ENCODE measurements around the gene ATXN10.

ATXN10 gene

DNA sequence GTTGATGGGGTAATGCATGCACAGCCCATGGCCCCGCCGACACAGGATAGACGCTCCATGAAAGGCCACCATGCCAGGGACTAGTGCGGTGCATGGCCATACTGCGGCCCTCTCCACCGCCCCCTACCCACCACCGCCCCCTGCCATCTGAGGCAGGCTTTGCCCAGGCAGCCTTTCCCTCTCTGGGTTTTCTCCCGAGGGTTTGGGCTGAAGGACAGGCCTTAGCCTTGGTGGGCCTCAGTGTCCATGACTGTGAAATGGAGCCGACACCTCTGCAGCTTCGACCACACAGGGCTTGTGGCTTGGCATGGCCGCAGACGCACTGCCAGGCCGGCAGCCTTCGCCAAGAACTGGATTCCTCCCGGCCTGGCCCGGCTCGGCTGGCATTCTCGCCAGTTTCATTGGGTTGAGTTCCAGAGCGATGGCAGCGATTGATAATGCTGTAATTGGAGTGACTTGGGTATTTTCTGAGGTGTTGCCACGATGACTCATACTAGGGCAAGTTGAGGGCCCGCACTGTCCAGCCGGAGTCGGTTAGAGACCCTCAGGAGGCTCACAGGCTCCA, 194.0 kb downstream of the ATXN10 start:
- no peak for DNase-seq

DNA sequence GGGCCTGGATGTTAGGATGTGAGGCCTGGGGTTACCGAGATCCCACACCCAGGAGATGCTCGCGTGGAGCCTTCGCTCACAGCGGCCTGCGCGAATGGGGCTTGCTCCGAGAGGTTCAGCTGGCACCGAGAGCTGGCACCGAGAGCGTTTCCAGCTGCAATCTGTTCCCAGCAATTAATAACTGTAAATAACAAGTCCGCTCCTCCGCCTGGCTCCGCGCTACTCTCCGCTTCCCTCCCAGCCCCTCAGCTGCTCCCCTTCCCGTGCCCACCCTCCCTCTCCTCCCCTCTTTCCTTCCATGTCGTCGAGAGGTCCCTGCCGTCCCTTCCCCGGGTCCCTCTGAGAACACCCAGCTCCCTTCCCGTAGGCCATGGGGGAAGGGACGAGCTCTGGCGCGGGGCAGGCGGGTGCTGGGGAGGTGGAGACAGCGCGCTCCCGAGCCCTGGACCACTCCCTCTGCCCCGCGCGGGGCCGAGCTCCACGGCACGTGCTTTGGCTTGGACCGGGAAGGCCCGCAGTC, 194.6 kb downstream of the ATXN10 start:
- DNase-seq, result no peak

DNA sequence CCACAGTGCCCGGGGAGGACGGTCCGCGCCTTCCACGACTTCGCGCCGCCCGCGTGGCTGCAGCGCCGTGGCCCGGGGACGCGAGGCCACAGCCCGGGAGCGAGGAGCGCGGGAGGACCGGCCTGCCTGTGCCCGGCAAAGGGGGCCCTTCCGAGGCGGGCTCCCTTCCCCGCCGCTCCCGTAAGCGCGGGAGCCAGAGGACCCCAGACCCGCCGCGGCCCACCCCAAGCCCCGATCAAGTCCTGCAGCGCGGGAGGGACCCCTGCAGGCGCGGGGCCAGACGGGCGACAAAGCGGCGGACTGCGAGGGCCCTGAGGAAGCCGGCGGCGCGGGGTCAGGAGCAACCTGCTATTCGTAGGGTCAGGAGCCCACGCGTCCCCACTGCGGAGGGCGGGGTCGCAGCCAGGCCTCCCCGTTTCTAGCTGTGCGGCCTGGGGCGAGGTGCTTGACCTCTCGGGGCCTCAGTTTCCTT, 195.0 kb downstream of the ATXN10 start:
- DNase-seq, result no peak

DNA sequence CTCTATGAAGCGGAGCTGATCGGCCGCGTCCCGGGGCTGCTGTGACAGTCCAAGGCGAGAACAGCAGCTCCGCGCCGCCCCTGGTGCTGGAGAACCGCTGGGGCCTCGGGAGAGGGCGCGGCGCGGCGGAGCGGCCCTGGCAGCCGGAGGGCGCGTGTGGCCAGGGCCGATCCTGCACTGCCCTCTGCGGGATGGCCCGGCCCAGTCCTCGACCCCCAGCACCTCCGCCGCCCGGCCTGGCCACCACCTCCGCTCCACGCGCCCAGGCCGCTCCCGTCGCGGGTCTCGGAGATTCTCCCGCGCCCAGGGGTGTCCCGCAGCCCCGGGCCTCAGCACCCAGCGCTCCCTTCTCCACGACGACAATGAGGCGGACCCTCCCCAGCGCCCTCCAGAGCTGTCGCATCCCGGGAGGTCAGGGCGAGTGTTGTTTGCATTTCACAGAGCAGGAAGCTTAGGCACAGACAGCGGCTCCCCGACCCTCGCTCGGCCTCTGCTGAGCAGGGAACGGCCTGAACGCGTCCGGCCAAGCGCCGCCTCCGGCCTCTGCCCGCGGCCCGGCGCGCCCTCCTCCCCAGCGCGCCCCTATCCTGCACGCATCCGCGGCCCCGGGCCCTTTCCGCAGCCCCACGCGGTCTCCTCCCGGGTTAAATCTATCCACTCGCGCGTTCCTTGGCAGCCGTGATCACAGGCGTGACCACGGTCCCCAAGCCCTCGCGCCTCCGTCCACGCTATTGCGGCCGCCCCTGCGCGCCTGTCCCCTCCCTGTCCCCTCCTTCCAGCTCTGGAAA, 195.7 kb downstream of the ATXN10 start:
- no peak for DNase-seq

DNA sequence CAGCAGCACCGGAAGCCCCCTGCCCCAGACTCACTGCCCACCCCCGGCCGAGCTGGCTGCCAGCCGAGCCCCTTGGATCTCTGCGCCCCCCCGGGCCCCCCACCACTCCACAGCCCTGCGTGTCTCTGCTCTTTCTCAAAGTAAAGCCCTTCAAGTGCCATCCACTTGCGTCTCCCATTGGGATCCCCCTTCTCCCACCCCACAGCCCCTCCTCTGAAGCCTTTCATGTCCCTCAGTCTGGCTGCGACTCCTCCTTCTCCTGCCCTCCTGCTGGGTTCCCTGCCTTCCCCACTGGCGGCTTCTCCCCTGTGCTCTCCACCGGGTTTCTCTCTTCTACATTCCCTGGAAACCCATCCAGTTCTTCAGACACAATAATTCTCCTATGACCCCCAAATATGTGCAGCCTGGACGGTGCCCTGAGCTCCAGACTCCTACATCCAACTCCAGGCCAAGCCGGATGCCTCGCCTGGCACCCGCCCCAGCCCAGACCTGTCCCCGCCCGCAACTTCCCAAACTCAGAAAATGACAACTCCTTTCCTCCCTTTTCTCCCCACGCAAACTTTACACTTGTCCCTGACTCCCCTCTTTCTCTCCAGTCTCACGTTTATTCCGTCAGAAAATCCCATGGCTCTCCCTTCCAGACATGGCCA, 196.4 kb downstream of the ATXN10 start:
- DNase-seq, result no peak

DNA sequence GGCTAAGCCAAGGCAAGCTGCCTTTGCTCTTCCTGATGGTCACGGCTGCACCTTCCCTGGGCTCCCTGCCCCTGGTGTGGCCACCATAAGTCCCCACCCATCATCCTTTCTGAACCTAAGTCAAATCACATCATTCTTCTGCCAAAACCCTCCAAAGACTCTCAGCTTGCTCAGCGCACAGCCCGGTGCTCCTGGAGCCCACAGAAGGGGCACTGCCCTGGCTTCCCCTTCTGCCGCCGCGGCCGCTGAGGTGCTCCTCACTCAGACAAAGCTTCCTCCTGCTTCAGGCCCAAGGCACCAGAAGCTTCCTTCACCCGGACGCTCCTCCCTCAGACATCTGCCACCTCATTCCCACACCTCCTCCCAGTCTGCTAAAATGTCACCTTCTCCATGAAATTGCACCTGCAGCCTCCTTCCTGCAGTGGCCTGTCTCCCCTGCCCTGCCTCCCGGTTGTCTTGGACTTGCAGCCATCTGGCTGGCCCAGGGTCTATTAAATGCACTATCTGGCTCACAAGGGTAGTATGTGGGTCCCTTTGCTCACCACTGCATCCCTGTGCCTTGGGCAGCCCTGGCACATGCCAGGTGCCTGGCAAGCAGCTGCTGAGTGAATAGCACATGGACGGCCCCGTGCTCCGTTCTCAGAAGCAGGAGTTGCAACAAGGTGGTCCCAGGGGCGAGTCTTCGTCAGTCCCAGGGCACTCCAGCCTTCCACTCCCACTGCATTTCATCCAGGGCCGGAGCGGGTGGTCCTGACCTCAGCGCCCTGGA, 197.1 kb downstream of the ATXN10 start:
- DNase-seq, result no peak

DNA sequence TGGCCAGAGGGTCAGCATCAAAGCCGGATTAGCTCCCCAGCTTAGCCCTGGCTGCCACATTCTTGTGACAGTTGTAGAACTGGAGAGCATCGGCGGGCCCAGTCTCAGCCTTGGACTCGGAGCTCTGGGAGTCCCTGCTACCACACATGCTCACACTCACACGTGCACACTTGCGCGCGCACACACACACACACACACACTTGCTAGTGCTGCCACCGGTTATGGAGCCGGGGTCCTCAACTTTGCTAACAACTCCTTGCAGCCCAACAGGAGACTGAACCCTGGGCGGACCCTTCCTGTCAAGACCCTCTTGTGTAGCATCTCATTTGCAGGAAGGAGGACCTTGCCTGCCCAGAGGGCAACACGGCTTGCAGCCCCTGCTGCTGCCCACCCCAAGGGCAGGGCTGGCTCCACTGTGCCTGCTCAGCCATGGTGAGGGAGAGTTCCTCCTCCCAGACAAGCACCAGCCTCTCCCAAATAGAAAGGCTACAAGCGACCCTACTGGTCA, 197.8 kb downstream of the ATXN10 start:
- no peak for DNase-seq

DNA sequence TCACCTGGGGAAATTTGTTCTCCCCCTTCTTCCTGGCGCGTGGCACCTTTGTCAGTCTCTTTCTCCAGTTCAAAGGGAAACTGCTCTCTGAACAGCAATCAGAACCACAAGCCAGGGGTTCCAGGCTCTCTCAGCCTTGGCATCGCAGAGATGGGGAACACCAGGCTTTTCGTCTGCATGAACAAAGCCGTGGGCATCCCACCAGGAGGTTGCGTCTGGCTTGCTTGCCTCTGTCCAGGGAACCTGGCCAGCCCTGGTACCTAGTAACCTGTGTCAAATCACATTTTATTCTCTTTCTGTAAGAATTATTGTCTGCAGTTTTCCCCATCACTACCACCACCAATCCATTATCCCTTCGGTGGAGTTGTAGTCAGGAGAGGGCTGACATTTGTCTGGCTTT, 198.4 kb downstream of the ATXN10 start:
- no peak for DNase-seq

DNA sequence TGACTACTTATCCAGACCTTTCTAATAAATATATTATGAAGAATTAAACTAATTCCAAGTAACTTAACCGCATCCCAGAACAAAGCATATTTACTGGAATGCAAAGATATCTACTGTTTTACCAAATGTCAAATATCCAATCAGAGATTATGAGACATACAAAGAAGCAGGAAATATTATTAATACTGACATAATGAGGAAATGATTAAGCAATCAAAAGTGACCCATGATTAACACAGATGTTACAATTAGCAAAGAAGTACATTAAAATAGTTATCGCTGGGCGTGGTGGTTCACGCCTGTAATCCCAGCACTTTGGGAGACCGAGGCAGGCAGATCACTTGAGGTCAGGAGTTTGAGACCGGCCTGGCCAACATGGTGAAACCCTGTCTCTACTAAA, 200.1 kb downstream of the ATXN10 start:
- no peak for DNase-seq

DNA sequence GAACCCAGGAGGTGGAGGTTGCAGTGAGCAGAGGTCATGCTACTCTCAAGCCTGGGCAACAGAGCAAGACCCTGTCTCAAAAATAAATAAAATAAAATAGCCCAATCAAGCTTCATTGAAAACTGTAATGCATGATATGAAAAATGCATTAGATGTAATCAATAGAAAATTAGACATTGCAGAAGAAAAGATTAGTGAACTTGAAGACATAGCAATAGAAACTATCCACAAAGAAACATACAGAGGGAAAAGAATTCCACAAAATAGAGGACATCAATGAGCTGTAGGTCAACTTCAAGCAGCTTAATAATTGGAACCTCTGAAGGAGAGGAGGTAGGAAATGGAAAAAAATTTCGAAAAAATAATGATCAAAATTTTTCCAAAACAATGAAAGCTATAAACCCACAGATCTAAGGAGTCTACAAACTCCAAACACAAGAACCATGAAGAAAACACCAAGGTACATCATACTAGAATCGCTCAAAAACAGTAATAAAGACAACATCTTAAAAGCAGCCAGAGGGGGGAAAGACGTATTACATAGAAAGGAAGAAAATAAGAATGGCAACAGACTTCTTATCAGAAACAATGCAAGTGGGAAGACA, 201.1 kb downstream of the ATXN10 start:
- no peak for DNase-seq

DNA sequence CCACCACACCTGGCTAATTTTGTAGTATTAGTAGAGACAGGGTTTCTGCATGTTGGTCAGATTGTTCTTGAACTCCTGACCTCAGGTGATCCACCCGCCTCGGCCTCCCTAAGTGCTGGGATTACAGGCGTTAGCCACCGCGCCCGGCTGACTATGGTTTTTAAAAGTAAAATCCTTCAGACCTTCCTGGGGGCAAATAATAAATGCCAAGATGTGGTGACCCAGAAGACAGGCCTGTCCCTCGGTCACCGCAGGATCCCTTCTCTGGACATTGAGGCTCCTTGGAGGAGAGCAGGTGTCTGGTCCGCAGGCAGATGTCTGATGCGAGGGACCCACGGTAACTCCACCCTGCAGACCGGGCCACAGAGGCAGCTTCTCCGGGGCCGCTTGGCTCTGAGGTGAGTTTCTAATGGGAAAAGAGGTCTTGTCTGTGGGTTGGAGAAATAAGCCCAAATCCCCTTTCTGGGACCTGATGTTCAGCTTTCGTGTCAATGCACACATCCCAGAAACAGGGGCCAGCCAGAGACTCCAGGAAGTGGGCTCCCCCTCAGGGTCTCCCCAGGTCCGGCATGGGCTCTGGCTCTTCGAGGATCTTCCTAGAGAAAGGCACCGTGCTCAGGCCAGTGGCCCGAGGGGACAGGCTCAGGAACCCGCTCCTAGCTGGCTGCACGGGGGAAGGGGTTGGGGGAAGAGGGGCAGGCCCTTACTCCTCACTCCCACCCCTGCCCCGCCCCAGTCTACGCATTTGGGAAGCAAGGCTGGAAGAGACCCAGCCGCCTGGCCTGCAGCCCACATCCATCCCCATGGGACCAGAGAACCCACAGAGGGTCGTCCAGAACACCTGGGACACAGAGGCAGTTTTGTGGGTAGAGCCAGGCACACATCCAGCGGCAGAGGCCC, 204.8 kb downstream of the ATXN10 start:
- DNase-seq, result no peak

DNA sequence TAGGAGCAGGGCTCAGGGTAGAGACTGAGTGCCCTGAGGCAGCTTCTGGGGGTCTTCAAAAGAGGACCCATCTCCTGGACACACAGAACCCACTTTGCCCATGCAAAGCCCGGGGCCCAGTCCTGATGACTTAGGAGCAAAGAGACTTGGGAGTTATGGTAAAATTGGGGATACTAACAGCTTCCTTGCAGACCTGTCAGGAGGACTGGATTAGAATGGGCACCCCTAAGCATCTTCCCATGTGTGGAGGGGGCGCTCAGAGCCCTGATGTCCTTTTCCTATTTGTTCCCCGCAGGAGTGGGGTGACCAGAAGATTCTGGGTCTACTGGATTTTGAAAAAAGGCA, 205.4 kb downstream of the ATXN10 start:
- no peak for DNase-seq

DNA sequence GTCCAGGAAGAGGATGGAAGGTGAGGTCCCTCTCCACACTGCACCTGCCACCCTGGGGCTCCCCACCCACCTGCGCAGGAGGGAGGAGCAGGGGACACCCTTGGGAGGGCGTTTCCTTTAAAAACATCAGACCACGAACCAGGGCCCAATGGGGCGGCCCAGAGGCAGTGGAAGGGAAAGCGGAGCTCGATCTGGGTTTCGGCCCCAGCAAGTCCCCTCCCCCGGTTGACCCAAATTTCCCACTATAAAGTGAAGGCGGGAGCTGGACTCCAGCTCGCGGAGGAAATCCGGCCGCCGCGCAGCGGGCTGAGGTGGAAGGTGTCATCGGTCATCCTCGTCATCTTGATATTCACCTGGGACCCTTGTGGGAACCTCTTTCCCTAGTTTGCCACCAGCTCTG, 206.0 kb downstream of the ATXN10 start:
- no peak for DNase-seq

DNA sequence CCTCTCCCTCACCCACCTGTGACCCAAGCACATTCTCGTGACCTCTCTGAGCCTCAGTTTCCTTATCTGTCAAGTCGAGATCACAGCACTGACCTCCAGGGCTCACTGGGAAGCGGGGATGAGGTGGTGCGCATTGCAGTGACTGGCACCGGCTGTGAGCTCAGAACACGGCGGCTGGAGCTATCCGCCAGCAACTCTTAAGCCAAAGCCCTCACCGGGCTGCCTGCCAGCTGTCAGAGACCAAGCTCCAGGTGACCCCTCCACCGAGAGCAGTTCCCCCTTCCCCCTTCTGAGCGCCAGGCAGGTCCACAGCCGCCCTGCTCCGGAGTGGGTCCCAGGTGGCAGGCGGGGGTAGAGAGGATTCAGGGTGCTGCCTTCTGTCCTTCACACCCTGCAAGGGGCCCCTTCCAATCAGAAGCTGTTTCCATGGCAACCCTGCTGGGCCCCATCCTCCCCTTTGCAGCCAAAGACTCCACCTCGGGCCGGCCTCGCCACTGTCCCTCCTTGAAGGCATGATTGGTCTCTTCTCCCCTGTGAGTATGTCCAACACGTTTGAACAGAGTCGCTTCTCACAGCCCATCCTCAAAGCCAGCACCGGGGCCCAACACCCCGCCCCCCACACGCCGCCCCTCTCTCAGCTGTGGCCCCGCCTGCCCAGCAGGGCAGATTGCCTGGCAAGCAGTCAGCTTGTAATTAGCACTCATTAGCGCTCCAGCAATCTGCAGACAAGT, 206.6 kb downstream of the ATXN10 start:
- DNase-seq, result peak; percentile 42

DNA sequence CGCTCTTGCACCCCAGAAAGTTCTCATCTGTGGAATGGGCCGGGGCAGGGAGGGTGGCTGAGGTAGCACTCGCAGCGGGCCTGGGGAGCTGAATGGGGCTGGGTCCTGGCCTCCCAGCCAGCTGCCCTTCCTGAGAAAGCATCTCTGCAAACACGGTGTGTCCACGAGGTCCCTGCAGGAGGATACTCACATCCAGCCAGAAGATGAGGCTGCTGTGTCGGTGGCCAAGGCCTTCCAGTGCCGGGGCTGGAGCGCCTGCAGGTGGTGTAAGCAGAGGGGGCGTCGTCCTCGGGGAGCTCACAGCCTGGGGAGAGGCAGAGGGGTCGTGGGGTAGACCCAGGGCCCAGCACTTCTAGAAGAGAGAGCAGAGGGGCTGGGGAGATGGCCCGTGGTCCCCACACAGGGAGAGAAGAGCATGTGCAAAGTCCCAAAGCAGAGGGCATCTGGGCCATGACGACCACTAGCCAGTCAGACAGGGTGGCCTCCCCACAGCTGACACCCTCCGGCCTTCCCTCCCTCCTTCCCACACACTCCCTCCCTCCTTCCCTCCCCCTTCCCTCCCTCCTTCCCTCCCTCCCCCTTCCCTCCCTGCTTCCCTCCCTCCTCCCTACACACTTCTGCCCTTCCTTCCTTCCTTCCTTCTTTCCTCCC, 207.4 kb downstream of the ATXN10 start:
- no peak for DNase-seq

DNA sequence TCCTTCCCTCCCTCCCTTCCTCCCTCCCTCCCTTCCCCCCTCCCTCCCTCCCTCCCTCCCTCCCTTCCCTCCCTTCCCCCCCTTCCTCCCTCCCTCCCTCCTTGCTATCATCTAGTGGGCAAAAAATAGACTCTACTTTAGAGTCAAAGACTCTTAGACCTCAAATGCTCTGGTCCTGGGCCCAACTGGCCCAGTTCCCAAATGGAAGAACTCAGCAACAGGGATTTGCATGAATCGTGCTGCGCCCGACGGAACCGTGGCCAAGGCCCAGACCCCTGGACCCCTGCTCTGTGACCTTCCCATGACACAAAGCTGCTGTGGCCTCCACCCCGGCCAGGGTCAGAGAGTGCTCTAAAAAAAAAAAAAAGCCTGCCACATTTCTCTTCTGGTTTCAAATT, 207.9 kb downstream of the ATXN10 start:
- no peak for DNase-seq

DNA sequence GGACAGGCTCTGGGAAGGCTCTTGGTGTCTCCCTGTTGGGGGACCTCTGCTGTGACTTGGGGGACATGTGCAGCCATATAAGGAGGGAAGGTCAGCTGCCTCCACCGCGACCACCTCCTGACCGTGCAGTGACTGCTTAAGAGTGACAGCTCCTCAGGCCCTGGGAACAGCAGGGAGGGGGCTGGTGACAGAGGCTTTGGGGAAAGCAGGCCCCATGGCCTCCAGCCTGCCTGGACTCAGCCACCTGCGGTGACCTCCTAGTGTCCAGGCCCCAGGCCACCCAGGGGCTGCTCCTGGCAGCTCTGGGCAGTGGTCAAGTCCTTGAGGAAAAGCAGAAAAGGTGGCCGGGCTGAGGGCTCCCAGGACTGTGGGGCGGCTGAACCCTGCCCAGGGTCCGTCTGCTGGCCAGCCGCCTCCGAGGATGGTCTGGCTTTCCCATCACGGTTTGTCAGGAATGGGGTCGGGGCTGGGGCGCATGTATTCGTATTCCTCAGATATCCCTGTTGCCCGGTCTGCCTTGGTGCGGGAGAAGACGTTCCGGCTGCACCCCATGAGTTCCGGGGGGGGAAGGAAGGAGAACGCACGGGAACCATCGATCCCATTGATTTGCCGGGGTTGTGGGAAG, 208.6 kb downstream of the ATXN10 start:
- no peak for DNase-seq

DNA sequence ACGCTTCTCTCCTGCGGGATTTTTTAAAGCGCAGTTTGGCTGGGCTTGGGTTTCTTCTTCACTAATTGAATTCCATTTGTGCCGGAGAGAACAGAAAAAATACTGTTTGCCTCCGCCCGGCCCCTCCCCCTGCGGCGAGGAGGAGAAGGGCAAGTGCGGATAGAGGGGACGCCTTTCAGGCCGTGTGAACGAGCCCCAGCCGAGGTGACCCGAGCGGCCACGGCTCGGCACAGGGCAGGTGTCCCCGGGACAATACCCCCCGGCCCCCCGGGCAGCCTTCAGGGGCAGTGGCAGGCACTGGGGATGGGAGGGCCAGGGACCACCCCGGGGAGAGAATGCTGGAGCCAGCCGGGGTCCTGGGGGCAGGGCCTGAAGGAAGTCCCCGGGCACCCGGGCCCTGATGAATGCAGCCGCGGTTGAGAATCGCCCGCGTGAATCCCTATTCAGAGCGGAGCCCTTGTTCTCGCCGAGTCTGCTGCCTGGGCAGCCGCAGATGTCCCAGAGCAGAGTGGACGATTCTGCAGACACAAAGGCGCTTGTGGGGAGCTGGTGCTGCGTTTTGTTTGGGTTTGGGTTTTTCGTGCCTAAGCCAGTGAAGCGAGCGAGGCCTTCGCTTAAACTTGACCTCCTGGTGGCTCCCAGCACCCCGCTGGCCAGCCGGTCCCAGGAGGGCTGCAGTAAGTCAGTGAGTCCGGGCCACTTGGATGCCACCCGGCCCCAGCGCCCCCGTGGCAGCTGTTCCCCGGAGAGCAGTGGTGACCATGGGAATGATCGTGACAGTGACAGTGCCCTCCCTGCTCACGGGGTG, 209.3 kb downstream of the ATXN10 start:
- no peak for DNase-seq

DNA sequence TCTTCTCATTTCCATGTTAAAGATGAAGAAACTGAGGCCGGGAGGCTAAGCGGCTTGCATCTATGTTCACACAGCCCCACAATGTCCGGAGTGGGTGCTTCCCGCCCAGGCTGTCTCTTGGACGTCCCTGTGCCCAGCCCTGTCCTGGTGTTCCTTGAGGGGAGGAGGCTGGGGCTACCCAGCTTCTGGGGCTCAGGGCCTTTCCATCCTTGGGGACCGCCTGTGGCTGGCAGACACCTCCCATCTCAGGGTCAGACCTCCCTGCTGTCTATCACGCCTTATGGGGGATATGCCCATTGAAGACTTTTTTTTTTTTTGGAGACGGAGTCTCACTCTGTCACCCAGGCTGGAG, 209.9 kb downstream of the ATXN10 start:
- no peak for DNase-seq
